Activated naive CD8-positive, alpha-beta T cell (primary cell): ENCODE data around the gene FASTKD2.

ENCODE experiments used
- H3K27ac Mint-ChIP-seq: one replicate; pipeline ENCODE4 v1.8.0; 2021; ENCODE audit warnings: mixed read lengths
- H3K27me3 Mint-ChIP-seq: one replicate; pipeline ENCODE4 v1.8.0; 2021; ENCODE audit warnings: mixed read lengths
- H3K36me3 Mint-ChIP-seq: one replicate; pipeline ENCODE4 v1.8.0; 2021; ENCODE audit warnings: mixed read lengths
- H3K4me1 Mint-ChIP-seq: one replicate; pipeline ENCODE4 v1.8.0; 2021; ENCODE audit warnings: low read depth, mixed read lengths
- H3K4me3 Mint-ChIP-seq: one replicate; pipeline ENCODE4 v1.8.0; 2021; ENCODE audit warnings: mild to moderate bottlenecking, mixed read lengths
- H3K9me3 Mint-ChIP-seq: one replicate; pipeline ENCODE4 v1.8.0; 2021; ENCODE audit warnings: low read depth, mixed read lengths

FASTKD2 gene

DNA sequence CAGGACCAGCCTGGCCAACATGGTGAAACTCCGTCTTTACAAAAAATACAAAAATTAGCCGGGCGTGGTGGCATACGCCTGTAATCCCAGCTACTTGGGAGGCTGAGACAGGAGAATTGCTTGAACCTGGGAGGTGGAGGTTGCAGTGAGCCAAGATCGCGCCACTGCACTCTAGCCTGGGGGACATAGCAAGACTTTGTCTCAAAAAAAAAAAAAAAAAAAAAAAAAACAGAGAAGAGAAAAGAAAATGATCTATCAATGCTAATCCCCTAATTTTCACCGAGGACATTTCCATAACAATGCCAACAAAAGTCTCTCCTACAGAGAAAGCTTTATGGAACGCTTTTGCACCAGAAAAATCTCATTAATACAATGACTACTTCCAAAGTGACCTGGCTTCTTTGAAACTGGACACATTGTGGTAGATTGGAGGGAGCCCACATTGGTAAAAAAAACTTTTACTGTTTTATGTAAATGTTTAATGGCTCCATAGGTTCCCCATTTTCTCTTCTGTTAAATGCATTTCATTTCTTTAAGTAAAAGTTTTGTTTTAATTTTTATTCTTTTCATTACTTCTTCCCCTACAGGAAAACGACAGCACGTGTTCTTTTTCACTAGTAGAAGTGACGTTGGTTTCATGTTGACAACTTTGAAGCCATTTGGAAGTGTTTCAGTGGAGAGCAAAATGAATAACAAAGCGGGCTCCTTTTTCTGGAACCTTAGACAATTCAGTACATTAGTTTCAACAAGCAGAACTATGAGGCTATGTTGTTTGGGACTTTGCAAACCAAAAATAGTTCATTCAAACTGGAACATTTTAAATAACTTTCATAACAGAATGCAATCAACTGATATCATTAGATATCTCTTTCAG lies 888 bp downstream of the FASTKD2 start:
- no peak overlapping the region for H3K4me3 Mint-ChIP-seq
- H3K4me1 Mint-ChIP-seq = peaks cover 53% of the 10 kb centered on the region
- H3K36me3 Mint-ChIP-seq = peaks cover 13% of the 10 kb centered on the region

DNA sequence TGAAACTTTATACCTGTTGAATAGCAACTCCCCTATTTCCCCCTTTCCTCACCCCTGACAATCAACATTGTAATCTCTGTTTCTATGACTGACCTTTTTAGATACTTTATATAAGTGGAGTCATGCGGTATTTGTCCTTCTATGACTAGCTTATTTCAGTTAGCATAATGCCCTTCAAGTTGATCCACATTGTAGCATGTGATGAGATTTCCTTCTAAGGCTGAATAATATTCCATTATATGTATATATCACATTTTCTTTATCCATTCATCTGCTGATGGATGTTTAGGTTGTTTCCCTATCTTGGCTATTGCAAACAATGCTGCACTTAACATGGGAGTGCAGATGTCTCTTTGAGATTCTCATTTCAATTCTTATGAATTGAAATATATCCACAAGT lies 9.5 kb downstream of the FASTKD2 start:
- H3K9me3 Mint-ChIP-seq = peaks cover 8% of the 10 kb centered on the region
- H3K4me3 Mint-ChIP-seq = no peak overlapping the region
- peaks cover 53% of the 10 kb centered on the region for H3K4me1 Mint-ChIP-seq
- no peaks in the 10 kb centered on the region for H3K27me3 Mint-ChIP-seq
- H3K27ac Mint-ChIP-seq = no peak overlapping the region
- peaks cover 44% of the 10 kb centered on the region for H3K36me3 Mint-ChIP-seq

More for the DNA sequence above, 888 bp downstream of the FASTKD2 start:
- no peaks in the 10 kb centered on the region for H3K9me3 Mint-ChIP-seq
- H3K27ac Mint-ChIP-seq = peak overlapping the region; percentile 99
- no peaks in the 10 kb centered on the region for H3K27me3 Mint-ChIP-seq

GRCh38 chr2:206776432-206776831 lies 11.0 kb downstream of the FASTKD2 start:
- Mint-ChIP-seq H3K27ac (no peak overlapping the region), H3K9me3 (peaks cover 18% of the 10 kb centered on the region), H3K36me3 (peaks cover 53% of the 10 kb centered on the region), H3K4me1 (peaks cover 49% of the 10 kb centered on the region), H3K4me3 (no peak overlapping the region), H3K27me3 (no peaks in the 10 kb centered on the region)

DNA sequence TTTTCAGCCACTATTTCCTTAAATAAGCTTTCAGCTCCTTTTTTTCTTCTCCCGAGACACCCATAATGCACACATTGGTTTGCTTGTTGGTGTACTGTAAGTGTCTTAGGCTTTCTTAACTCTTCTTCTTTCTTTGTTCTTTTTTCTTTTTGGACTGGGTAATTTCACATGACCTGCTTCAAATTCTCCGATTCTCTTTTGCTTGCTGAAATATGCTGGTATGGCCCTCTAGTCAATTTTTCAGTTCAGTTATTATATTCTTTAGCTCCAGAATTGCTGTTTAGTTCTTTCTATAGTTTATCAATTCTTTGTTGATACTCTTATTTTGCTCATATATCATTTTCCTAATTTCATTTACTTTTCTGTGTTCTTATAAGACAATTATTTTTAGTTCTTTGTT lies 15.3 kb downstream of the FASTKD2 start:
- no peaks in the 10 kb centered on the region for H3K27me3 Mint-ChIP-seq
- H3K36me3 Mint-ChIP-seq = peaks cover 61% of the 10 kb centered on the region
- peaks cover 18% of the 10 kb centered on the region for H3K9me3 Mint-ChIP-seq
- H3K4me1 Mint-ChIP-seq = peaks cover 42% of the 10 kb centered on the region
- H3K27ac Mint-ChIP-seq = no peak overlapping the region
- H3K4me3 Mint-ChIP-seq = no peak overlapping the region

- H3K27me3 Mint-ChIP-seq = no peaks in the 10 kb centered on the region
- H3K4me1 Mint-ChIP-seq = peaks cover 24% of the 10 kb centered on the region
- H3K9me3 Mint-ChIP-seq = peaks cover 18% of the 10 kb centered on the region
- H3K4me3 Mint-ChIP-seq = no peak overlapping the region
- H3K27ac Mint-ChIP-seq = no peak overlapping the region
- peaks cover 39% of the 10 kb centered on the region for H3K36me3 Mint-ChIP-seq
Measured at GRCh38 chr2:206783718-206784117, 18.3 kb downstream of the FASTKD2 start.

GRCh38 chr2:206784559-206785353 lies 19.4 kb downstream of the FASTKD2 start:
- no peaks in the 10 kb centered on the region for H3K27me3 Mint-ChIP-seq
- peaks cover 11% of the 10 kb centered on the region for H3K9me3 Mint-ChIP-seq
- no peak overlapping the region for H3K4me3 Mint-ChIP-seq
- H3K27ac Mint-ChIP-seq = peak overlapping the region; percentile 84
- H3K36me3 Mint-ChIP-seq = peaks cover 32% of the 10 kb centered on the region
- peaks cover 19% of the 10 kb centered on the region for H3K4me1 Mint-ChIP-seq

- H3K27ac Mint-ChIP-seq = no peak overlapping the region
- H3K4me3 Mint-ChIP-seq = no peak overlapping the region
- no peaks in the 10 kb centered on the region for H3K9me3 Mint-ChIP-seq
- no peaks in the 10 kb centered on the region for H3K4me1 Mint-ChIP-seq
- peaks cover 2% of the 10 kb centered on the region for H3K36me3 Mint-ChIP-seq
- no peaks in the 10 kb centered on the region for H3K27me3 Mint-ChIP-seq
Measured at GRCh38 chr2:206790311-206790935, 25.0 kb downstream of the FASTKD2 start.

- H3K4me3 Mint-ChIP-seq = no peak overlapping the region
- H3K4me1 Mint-ChIP-seq = peaks cover 4% of the 10 kb centered on the region
- peaks cover 2% of the 10 kb centered on the region for H3K36me3 Mint-ChIP-seq
- H3K27ac Mint-ChIP-seq = no peak overlapping the region
- no peaks in the 10 kb centered on the region for H3K27me3 Mint-ChIP-seq
- no peaks in the 10 kb centered on the region for H3K9me3 Mint-ChIP-seq
Measured at GRCh38 chr2:206792645-206793044, 27.2 kb downstream of the FASTKD2 start.

DNA sequence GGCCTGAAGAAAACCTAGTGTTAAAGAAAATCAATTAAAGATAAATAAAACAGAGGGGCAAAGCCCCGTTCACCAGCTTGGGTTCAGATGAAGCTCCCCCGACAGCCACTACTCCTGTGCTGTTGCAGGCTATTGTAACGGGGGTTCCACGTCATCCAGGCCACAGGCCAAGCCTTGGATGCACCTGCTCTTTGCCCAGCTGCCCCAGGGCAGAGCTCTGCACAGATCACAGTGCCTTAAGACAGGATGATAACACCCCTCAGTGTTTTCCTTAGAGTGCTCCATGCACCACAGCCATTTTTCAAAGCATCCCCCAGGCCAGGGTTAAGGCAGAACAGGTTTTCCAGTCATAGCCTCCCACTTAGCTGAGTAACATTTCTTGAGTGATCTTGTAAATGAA lies 32.0 kb downstream of the FASTKD2 start:
- no peak overlapping the region for H3K4me3 Mint-ChIP-seq
- no peaks in the 10 kb centered on the region for H3K27me3 Mint-ChIP-seq
- no peaks in the 10 kb centered on the region for H3K36me3 Mint-ChIP-seq
- H3K9me3 Mint-ChIP-seq = no peaks in the 10 kb centered on the region
- H3K27ac Mint-ChIP-seq = no peak overlapping the region
- peaks cover 28% of the 10 kb centered on the region for H3K4me1 Mint-ChIP-seq

DNA sequence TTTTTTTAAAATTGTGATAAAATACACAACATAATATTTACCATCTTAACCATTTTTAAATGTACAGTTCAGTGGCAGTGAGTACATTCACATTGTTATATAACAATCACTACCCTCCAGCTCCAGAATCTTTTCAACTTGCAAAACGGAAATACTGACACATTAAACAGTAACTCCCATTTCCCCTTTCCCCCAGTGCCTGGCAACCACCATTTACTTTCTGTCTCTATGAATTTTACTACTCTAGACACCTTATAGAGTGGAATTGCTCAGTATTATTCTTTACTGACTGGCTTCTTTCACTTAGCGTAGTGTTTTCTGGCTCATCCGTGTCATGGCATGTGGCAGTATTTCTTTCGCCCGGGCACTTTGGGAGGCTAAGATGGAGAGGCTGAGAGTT lies 32.6 kb downstream of the FASTKD2 start:
- no peaks in the 10 kb centered on the region for H3K36me3 Mint-ChIP-seq
- no peaks in the 10 kb centered on the region for H3K27me3 Mint-ChIP-seq
- no peak overlapping the region for H3K4me3 Mint-ChIP-seq
- H3K4me1 Mint-ChIP-seq = peaks cover 28% of the 10 kb centered on the region
- no peaks in the 10 kb centered on the region for H3K9me3 Mint-ChIP-seq
- H3K27ac Mint-ChIP-seq = peak overlapping the region; percentile 37

DNA sequence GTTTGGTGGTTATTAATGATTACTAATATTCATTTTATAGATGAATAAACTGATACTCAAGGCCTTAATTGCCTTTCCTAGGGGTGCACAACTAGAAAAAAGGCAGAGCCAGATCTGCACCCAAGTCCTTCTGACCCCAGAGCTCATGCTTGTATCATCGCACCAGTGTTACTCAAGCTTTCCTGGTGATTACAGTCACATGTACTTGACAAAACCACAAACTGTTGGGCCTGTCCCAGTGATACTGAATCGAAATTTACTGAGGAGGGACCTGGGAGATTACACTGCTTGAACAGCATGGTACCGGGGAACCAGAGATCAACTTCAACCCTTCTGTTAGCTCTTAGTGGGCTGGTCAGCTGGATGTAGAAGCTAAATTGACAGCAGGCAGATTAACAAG lies 33.7 kb downstream of the FASTKD2 start:
- Mint-ChIP-seq H3K27me3 (no peaks in the 10 kb centered on the region), H3K27ac (peak overlapping the region; percentile 22), H3K4me1 (peaks cover 28% of the 10 kb centered on the region), H3K4me3 (no peak overlapping the region), H3K9me3 (no peaks in the 10 kb centered on the region), H3K36me3 (no peaks in the 10 kb centered on the region)

DNA sequence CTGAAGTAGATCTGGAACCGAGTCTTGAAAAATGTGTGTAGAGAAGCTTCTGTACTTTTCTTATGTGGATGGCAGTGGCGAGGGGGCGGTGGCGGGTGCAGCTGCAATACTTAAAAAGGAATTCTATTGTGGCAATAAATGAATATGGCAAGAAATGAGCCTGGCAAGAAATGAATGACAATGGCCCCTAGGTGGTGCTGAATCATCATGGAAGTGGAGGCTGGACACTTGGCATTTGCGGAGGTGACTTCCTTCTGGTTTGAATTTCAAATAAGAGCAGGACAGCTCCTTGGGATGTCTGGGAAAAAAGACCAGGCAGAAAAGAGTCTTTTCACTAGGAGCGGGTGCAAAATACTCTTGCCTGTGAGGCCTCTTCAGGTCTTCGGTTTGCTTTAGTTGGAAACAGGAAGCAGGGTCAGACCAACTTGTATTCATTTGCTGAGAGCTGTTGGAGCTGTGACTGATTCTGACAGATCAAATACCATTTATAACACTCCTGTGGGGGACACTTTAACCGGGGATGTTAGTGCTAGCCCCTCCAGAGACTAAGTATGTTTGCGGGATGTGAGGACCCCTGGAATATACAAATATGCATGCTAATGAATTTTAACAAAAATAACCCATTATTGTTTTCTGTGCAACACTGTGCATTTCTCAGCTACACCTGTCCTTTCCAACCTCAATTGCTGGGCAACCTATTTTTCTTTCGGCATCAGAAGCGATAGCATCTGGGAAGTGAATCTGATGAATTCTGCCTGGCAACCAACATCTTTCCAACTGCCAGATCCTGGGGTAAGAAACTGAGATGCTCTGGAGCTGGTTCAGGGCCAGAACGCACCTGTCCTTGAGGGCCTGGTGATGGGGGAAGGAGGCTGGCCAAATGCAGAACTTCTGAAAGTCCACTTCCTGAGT lies 35.4 kb downstream of the FASTKD2 start:
- Mint-ChIP-seq H3K36me3 (no peaks in the 10 kb centered on the region), H3K27me3 (no peaks in the 10 kb centered on the region), H3K27ac (peak overlapping the region; percentile 34), H3K4me3 (peak overlapping the region; percentile 64), H3K4me1 (peaks cover 28% of the 10 kb centered on the region), H3K9me3 (no peaks in the 10 kb centered on the region)

DNA sequence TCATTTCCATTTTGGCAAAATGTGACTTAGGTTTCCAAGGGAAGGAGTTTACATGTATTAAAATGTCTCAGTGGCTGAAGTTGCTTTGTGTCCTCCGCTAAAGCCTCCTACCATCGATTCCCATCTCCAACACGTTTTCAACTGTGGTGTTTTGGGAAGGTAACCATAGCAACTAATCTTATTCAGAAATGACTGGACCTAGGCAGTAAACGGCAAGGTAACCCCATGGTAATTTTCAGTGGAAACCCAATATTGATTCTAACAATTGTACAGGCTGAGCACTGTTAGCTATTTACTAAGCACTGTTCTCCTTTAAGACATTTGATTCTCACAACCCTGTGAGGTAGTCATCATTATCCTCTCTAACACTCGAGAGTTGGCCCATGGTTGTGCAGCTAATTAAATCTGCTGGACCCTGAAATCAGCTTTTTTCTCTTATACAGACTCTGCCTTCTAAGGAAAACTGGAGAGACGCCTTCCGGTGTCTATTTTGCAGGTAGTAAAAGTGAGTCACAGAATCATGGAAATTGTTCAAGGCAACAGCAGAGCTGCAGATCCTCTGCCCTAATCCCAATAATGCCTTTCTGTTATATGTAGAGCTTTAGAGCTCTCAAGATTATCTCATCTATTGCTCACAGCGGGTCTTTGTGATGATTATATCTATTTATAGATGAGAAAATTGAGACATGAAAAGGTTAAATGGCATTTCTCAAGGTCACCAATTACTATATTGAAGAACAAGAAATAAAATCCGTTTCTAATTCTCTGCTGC lies 36.2 kb downstream of the FASTKD2 start:
- H3K4me1 Mint-ChIP-seq = peaks cover 28% of the 10 kb centered on the region
- H3K27me3 Mint-ChIP-seq = no peaks in the 10 kb centered on the region
- no peak overlapping the region for H3K4me3 Mint-ChIP-seq
- no peak overlapping the region for H3K27ac Mint-ChIP-seq
- H3K36me3 Mint-ChIP-seq = no peaks in the 10 kb centered on the region
- H3K9me3 Mint-ChIP-seq = no peaks in the 10 kb centered on the region
